Activated CD8-positive, alpha-beta memory T cell treated with anti-CD3 and anti-CD28 coated beads, Interleukin-2, amount 50 U/mL, for 48 hours (primary cell): ENCODE measurements around the gene NEB.
"Not testable (repeated sequence)": the region's sequence is repeated elsewhere in the genome, so short reads cannot be mapped to it uniquely, and the experiment has no call there.

Experiments used
- DNase-seq: peaks from one replicate; pipeline ENCODE4 v3.0.0-alpha.2; 2020

NEB gene

DNA sequence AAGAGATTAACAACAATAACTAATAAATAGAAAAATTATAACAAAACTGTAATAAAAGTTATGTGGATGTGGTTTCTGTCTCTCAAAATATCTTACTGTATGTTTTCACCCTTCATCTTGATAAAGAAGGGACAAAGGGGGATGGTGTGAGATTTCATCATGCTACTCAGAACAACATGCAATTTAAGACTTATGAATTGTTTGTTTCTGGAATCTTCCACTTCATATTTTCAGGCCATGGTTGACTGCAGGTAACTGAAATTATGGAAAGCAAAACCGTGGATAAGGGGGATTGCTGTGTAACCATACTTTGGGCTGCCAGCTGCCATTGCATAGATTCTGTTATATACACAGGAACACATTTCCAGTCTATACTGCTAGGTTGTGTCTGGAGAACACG is 45.6 kb downstream of the NEB start:
- no peak for DNase-seq

DNA sequence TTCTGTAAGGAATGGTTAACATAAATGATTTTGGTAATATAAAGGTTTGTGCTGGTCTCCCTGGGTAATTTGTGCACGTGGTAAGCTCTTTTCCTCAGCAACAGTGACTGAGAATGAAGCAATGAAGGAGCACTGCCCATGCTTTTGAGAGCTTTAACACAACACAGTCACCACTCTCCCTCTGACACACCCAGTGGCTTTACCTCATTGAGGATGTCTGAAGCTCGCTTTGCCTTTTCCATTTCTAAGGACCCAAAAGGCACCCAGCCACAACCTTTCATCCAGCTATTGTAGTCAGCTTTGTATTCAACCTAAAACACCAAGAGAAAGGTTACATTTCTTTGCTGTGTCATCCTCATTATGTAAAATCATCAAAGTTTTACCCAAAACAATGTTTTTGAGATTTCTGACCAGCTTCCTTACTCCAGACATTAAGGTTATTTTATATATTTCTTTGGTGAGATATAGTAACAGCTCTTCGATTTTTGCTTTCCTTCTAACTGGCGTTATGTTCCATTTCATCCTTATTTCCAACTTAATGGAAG is 51.7 kb downstream of the NEB start:
- no peak for DNase-seq

DNA sequence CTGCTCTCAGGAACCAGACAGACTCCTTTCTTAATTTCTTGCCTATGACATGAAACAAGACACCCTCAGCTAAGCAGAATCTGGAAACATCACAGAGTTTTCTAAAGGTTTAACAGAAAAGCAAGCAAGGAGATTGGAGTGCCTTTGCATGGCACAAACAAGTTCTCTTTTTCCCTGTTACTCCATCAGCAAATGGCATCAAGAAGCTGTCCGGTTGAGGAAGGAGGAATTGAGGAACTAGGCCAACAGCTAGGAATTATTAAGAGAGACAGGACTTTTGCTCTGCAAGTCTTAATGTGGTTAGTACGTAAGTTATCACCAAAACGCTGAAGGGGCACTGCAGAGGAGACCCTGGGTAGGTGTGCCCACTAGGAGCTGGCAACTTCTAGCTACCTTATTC is 53.2 kb downstream of the NEB start:
- no peak for DNase-seq

DNA sequence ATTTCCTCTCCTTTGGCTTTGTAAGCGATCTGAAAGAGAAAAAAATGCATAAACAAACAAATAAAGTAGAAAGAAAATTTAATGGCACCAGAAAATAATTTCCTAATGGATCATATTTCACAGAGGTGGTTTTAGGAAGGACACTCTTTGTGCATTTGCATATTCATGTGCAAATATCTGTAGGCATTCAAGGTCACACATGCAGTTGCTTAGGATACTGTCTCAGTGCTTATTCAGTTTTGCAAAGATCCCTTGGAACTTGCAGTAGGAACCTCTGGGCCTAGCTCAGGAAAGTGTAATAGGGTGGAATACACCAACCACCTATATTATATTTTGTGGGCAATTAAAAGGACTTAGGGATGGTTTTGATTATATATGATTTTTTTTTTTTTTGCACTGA is 54.3 kb downstream of the NEB start:
- DNase-seq, result no peak

DNA sequence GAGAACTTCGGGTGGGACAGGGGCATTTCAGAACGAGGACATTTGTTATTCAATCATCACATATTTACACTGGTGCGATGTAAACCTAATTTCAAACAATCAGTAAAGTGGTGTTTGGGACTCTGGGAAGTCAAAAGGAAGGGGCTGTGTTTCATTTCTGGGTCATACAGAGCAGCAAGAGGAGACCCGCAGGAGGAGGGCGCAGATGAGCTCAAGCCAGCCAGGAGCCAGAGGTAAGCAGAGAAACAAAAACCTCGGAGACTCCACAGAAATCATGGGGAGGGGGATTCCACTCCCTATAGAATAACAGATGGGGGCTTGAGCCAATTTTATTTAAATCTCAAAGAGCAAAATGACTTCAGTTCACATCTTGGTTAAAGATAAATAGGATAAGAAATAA is 55.4 kb downstream of the NEB start:
- DNase-seq, result no peak

DNA sequence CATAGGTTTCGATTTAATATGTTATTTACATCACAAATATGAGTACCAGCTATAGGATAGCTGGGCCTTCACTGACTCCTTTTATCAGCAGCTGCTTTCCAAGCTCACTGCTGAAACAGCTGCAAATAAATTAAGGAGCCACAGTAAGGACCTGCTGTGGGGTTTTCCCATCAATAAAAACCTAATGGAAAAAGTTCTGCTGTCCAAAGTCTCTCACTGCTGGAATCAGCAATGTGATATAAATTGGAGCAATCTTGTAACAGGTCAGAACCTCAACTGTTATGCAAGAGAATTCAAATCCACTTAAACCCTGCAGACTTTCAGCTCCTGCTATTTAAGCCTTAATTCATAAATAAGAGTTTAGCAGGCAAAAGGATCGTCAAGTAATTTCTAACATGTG is 61.3 kb downstream of the NEB start:
- DNase-seq, result no peak

DNA sequence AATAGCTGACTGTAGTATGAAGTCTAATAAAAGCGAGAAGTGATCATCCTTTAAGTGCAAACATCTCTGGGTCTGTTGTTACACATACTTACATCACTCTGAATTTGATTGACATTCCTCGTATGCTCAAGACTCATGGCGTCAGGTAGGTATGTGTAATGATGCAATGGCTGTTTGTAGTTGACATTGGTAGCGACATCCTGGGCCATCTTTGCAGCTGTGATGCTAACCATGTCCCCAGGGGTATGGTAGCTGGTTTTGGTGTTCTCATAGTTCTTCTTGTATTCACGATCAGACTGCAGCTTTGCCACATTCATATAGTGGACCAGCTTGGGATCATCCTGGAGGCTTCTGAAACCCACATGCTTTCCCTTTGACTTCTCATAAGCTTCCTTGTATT is 62.0 kb downstream of the NEB start:
- no peak for DNase-seq

DNA sequence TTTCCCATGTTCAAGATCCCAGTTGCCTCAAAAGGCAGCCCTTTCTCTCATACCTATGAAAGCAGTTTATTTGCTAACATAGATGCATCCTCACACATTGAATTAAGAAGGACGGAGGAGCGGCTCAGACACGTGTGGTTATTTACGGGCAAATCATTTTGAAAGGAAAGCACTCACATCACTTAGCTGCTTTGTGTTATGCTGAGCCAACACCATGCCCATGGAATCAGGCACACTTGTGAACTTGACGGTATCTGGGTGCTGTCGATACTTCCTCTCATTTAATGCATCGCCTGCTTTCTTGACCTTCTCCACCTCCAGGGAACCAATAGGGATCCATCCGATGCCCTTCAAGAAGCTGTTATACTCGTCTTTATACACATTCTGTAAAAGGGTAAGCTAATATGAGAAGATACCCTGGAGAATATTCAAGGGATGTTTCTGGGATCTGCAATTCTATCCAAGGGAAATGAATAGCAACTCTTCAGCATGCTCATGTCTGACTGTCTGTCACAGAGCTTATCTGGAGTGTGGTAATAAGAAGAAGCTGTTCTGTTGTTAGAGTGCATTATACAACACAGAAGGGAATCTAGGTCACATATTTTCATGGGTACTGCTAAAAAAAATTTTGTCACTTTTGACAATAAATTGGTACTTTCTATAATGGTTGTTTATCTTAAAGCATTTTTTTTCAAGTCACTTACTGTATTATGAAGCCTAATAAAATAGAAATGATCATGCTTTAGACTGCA is 63.3 kb downstream of the NEB start:
- DNase-seq, result no peak

DNA sequence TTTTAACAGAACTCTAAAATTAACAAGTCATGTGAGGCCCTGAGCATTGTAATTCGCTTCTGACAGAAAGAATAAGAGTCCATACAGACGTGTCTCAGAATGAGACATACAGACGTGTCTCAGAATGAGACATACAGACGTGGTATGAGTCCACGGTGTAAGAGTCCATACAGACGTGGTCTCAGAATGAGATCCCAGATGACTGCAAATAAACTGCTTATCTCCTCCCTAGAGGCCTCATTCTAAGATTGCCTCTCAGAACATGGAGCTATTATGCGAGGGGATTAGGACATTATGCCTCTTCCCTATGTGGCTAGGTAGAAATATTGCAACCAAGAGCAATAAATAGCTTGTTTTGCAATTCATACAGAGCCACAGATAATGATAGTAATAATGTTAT is 63.9 kb downstream of the NEB start:
- DNase-seq, result no peak

DNA sequence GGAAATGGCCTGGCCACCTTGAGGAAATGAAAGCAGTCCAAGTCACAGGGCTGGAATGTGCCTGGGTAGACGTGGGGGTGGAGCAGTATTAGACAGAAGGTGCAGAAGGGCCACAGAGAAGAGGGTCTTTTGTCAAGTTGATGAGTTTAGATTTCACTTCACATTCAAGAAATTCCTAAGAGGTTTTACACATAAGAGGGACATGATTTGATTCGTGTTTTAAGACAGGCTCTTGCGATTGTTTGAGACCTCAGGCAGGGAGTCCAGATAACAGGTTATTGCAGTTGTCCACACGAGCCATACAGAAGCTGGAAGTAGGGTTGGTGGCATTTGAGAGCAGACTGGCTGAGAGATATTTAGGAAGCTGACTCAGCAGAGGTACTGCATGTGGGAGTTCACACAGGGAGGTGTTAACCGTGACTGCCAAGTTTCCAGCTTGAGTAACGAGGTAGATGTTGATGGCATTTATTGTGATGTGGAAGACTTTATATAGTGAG is 64.6 kb downstream of the NEB start:
- DNase-seq, result no peak

DNA sequence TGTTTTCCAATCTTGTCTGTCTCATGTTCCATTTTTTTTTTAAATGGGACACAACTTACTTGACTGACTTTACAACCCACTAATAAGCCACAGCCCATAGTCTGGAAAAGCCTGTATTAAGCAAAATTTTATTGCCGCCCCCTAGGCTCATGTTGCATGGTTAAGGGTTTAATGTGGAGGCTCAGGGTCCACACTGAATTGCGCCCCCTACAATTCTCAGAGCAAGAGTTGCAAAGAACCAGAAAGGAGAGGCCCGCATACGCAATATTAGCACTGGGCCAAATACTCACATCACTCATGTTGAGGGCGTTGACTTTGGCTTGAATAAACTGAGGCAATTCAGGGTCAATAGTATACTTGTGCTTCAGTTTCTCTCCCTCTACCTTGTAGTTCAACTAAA is 65.5 kb downstream of the NEB start:
- no peak for DNase-seq

DNA sequence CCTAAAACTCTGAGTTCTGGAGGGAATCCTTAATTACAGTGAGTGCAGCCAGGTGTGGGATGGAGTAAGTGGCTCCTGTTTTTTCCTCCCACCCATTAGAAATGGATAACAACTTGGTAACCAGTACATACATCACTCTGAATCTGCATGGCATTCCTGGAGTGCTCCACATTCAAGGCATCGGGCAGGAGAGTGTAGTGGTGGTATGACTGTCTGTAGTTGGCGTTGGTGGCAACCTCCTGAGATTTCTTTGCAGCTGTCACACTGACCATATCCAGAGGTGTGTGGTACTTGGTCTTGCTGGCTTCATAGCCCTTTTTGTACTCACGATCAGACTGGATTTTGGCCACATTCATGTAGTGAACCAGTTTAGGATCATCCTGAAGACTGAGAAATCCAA is 68.3 kb downstream of the NEB start:
- DNase-seq, result no peak

DNA sequence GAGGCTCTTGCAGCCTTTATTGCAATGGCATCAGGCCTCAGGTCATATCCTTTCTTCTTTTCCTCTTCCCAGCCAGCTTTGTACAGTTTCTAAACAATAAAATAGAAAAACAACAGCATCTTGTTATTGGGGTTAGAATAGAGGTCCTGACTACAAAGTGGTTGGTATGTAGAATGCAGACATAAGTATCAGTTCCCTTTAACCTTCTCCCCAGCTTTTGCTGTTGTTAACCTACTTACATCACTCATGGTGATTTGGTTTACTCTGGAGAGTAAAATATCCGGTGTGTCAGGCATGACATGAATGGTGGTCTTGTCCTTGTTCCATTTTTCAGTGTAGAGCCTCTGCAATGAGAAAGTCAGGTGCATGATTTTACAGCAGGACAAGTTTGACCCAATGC is 69.8 kb downstream of the NEB start:
- no peak for DNase-seq

DNA sequence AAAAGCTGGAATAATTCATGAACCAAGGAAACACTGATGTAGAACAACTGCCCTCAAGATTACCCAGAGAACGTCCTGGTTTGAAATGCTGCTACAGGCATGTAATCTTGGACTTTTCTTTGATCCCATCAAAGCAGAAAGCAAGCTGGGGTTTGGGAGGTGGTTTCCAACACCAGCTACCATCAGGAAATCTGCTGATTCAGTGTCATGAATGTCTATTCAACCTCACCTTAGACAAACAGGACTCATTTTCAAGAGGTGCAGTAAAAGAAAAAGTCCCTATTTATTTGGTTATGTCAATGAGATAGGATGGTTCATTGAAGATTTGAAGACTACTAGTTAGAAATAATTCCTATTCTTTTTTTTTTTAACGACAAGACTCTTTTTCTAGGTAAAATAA is 72.7 kb downstream of the NEB start:
- DNase-seq, result no peak

DNA sequence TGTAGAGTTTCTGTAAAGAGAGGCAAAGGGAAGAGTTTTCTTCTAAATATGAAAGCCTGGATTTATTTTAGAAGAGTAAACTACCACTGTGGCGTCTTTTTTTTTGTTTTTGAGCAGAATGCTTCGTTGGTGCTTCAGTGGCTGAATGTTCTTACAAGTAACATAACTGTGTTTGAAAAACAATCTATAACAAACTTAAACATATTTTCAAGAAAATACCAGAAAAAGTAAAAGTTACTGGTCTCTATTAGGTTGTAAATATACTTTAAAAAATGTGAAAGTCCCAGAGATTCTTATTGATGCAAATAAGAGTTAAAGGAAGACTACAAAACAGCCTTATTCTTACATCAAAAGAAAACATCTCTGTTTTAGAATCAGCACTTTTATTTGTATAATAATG is 76.2 kb downstream of the NEB start:
- no peak for DNase-seq

DNA sequence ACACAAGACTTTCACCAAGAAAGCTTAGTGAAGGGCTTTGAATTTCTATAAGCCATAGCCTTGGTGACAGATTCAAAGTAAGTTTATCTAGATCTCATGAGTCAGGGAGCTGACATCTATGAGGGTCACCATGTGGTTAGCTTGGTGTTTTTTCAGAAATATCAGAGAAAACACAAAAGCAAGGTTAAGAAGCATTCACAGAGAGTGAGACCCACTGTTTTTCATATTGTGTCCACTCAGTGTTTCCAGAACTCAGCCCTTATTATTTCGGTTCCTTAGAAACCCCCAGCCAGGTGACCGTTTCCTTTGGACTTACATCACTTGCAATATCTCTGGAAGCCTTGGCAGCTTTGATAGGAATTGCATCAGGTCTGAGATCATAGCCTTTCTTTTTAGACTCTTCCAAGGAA is 76.6 kb downstream of the NEB start:
- no peak for DNase-seq

DNA sequence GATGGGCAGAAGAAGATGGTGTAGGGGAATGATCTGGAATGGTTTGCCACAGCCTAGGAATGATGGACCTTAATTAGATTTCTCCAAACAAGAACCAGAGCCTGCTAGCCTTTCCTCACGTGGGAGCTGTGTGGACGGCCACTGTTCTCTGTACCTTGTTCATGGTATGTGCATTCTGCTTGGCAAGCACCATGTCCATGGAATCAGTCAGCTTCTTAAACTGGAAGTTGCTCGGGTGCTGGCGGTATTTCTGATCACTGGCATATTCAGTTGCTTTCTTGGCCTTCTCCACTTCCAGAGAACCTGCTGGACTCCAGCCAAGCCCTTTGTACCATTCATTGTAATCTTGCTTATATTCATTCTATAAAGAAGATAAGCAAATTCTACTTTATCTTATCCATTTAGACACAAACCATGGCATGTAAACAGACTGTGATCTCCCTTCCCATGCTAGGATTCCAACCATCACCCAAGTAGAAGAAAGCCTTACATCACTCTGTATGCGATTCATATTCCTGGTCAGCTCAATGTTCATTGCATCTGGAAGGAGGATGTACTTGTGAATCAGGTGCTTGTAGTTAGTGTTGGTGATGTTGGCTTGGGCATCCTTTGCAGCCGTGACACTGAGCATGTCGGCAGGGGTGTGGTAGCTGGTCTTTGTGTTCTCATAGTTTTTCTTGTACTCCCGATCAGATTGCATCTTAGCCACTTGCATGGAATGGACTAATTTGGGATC is 78.4 kb downstream of the NEB start:
- no peak for DNase-seq

DNA sequence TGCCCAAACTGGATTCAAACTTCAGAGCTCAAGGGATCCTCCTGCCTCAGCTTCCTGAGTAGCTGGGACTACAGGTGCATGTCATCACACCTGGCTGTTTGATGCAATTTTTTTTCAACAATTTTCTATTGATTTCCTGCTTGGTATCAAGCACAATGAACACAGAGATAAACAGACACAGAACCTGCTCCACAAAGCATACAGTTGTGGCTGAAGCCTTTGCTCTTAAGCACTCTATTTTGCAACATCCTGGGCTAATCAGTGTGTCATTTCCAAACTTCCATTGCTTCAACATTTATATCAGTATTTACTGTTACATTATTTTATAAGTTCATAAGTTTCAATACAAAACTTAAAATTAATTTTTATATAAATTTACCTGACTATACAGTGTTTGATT is 79.4 kb downstream of the NEB start:
- DNase-seq, result no peak

DNA sequence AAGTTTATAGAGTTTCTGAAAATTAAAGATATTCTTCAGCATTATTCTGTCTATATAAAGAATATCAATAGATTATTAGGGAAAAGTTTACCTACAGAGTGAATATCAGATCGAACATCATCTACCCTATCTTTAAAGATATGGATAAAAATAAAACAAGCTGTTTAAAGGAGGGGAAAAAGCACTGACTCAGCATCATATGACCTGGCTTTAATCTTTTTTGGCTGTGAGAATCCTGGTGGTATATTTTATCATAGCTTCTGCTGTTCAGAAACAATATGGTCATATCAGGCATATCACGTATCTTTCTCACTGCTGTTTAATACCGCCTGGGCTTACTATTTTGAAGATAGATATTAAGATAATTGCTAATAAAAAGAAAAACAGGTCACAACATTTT is 80.2 kb downstream of the NEB start:
- no peak for DNase-seq

DNA sequence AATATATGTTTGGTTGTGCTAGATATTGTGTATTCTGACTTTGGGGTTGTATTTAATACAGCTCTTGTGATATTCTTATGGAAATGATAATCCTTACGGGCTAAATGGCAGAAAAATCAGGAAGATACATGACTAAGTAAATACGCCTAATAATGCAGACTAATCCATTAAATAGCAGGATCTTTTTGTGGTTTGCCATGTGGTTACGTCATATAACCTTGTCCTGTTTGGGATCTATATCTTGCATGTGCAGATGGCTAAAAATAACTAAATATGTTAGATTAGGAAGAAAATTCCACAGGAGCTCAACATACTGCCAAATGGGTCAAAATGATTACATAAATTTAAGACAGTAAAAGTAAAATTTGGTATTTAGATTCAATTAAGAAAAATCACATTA is 83.0 kb downstream of the NEB start:
- no peak for DNase-seq

DNA sequence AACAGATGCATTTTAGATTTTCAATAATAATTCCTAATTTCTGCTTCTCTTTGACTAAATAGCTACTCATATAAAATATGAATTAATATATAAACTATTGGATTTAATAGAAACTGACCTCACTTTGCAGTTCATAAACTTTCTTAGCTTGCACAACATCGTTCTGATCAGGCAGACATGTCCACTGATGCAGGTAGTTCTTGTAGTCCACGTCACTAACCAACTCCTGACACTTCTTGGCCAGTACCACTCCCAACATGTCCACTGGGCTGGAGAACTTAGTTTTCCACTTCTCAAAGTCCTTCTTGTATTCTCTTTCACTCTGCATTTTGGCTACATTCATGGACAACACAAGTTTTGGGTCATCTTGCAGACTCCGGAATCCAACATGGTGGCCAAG is 83.8 kb downstream of the NEB start:
- no peak for DNase-seq

DNA sequence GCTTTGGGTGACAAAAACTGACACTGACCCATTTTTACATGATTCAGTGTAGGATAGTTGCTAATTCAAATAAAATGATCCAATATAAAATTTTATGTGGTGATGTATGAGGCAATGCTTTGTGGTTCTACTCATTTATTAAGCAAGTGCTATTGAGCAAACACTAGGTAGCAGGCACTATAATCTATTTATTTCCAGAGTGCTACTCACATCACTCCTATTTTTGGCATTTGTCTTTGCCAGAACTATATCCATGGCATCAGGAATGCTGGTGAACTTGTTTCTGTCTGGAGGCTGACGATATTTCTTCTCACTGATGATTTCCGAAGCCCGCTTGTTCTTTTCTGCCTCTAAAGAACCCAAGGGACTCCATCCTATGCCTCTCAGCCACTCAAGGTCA is 84.3 kb downstream of the NEB start:
- no peak for DNase-seq

DNA sequence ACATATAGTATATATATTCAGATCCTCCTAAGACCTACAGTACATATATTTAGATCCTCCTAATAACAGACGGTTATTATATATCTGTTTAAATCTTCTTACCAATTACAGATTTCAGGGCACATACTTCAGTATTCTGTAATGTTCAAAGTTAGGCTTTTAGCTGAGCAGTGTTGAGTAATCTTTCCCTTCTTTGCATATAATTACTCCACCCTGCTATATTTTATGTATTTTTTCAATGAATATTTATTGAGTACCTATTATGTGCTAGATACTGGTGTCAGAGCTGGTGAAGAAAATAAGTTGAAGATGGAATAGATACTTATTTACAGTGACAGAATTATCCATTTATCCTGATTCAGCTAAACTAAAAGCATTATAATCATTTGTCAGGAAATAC is 84.9 kb downstream of the NEB start:
- DNase-seq, result no peak

DNA sequence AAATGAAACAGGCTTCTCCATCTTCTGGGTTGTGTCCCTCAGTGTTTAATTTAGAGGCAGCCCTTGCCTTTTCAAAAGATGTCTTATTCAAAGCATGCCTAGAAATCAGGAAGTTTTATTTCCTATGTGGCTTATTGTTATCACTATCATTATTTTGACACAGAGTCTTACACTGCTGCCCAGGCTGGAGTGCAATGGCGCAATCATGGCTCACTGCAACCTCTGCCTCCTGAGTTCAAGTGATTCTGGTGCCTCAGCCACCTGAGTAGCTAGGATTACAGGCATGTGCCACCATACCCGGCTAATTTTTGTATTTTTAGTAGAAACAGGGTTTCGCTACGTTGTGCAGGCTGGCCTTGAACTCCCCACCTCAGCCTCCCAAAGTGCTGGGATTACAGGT is 87.8 kb downstream of the NEB start:
- DNase-seq, result not testable (repeated sequence)

DNA sequence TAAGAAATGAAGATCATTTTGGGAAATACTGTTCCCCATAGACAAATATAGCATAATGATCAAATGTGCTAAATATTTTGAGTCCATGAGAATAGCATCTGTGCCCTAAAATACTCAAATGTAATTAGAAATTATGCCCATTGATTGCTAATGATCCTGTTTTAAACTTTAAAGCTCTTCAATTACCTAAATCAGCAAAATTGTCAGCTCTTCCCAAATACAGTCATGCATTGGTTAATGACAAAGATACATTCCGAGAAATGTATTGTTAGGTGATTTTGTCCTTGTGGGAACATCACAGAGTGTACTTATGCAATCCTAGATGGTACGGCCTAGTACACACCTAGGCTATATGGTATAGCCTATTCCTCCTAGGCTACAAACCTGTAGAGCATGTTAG is 89.7 kb downstream of the NEB start:
- no peak for DNase-seq
